Choroid plexus epithelial cell (primary cell): Measurements from ENCODE around the gene EPHB1.

ENCODE experiments used
- DNase-seq: peaks from one replicate; pipeline ENCODE4 v3.0.0-alpha.2; 2010; ENCODE audit warnings: low read depth
- H3K4me3 ChIP-seq: 2 replicates; pipeline ENCODE4 v1.5.1; 2011; ENCODE audit warnings: low read depth, mild to moderate bottlenecking, control low read depth, low read length, moderate library complexity
- CTCF ChIP-seq: conservative IDR thresholded peaks from 2 replicates; pipeline ENCODE4 v1.5.1; 2011; ENCODE audit warnings: low read depth, mild to moderate bottlenecking, control low read depth, inconsistent platforms, low read length, moderate library complexity

The EPHB1 gene

GRCh38 chr3:135178566-135178965 lies 383.5 kb downstream of the EPHB1 start:
- no peak overlapping the region for H3K4me3 ChIP-seq
- TF ChIP-seq CTCF, result no peak
- DNase-seq, result no peak

GRCh38 chr3:135181408-135181807 lies 386.3 kb downstream of the EPHB1 start:
- H3K4me3 ChIP-seq, result no peak overlapping the region
- no peak for DNase-seq
- TF ChIP-seq CTCF, result no peak

GRCh38 chr3:135182364-135182998 lies 387.4 kb downstream of the EPHB1 start:
- H3K4me3 ChIP-seq, result no peak overlapping the region
- no peak for DNase-seq
- no peak for TF ChIP-seq CTCF

GRCh38 chr3:135190658-135191057 lies 395.6 kb downstream of the EPHB1 start:
- H3K4me3 ChIP-seq, result no peak overlapping the region
- no peak for TF ChIP-seq CTCF
- no peak for DNase-seq

GRCh38 chr3:135191708-135192107 lies 396.6 kb downstream of the EPHB1 start:
- DNase-seq, result no peak
- H3K4me3 ChIP-seq, result no peak overlapping the region
- no peak for TF ChIP-seq CTCF

GRCh38 chr3:135192929-135193328 lies 397.9 kb downstream of the EPHB1 start:
- no peak for DNase-seq
- H3K4me3 ChIP-seq, result no peak overlapping the region
- TF ChIP-seq CTCF, result no peak

- no peak for DNase-seq
- TF ChIP-seq CTCF, result no peak
- H3K4me3 ChIP-seq, result no peak overlapping the region
Observed at GRCh38 chr3:135197246-135197645, 402.2 kb downstream of the EPHB1 start.
